ENCODE measurements around the gene CATSPER3.

DNA sequence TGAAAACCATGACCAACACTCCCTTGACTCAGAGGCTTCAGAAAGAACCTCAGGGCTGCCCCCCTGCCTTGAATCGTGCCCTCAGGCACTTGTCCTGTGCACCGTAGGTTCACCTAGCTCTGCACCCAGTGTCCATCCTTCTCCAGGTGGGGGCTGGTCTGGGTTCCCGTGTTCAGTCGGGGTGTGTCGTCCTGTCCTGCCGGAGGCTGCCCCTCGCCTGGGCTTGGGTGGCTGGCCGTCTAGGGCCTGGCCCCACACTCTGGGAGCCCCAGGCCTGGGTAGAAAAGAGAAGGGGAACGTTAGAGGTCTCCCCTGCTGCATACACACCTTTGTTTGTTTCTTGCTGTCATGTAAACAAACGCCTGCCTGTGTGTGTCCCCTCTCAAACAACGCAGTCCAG is 29.3 kb downstream of the CATSPER3 start:
- no peak for TF ChIP-seq RAD21 (IDR thresholded peaks at IDR 0.05 in 1 of 2, conservative IDR thresholded peaks at IDR 0.05 in 1 of 2; ENCODE audit: low read depth in 2 of 2, low read length in 2 of 2)
- no peak for TF ChIP-seq MAX (IDR thresholded peaks at IDR 0.05)
- no peak for TF ChIP-seq KDM1A (IDR thresholded peaks at IDR 0.05; ENCODE audit: borderline replicate concordance, low read length)
- no peak for TF ChIP-seq POLR2AphosphoS5 (IDR thresholded peaks at IDR 0.05; ENCODE audit: low read depth, low read length)
- no peak for TF ChIP-seq MAFK (IDR thresholded peaks at IDR 0.05; ENCODE audit: low read depth, low read length)
- no peak for TF ChIP-seq BRCA1 (IDR thresholded peaks at IDR 0.05; ENCODE audit: low read depth, low read length)
- TF ChIP-seq HDAC6 (IDR thresholded peaks at IDR 0.05; ENCODE audit: low read depth, low read length) = no peak
- no peak for TF ChIP-seq TCF12 (IDR thresholded peaks at IDR 0.05; ENCODE audit: low read depth, low read length)
